HG03108 (cell line): ENCODE results near the gene CLPSL2.
A peak's percentile ranks its signal among the peaks of the same experiment; 100 is the strongest.
"Not testable (repeated sequence)": the region's sequence is repeated elsewhere in the genome, so short reads cannot be mapped to it uniquely, and the experiment has no call there.

Source experiments
- ATAC-seq: cut with Tn5 transposase; IDR thresholded peaks from one replicate; pipeline ENCODE4 v1.9.1; 2021; ENCODE audit warnings: moderate library complexity; ENCODE audit not compliant: unreplicated experiment

CLPSL2 gene, protein sequence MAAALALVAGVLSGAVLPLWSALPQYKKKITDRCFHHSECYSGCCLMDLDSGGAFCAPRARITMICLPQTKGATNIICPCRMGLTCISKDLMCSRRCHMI

DNA sequence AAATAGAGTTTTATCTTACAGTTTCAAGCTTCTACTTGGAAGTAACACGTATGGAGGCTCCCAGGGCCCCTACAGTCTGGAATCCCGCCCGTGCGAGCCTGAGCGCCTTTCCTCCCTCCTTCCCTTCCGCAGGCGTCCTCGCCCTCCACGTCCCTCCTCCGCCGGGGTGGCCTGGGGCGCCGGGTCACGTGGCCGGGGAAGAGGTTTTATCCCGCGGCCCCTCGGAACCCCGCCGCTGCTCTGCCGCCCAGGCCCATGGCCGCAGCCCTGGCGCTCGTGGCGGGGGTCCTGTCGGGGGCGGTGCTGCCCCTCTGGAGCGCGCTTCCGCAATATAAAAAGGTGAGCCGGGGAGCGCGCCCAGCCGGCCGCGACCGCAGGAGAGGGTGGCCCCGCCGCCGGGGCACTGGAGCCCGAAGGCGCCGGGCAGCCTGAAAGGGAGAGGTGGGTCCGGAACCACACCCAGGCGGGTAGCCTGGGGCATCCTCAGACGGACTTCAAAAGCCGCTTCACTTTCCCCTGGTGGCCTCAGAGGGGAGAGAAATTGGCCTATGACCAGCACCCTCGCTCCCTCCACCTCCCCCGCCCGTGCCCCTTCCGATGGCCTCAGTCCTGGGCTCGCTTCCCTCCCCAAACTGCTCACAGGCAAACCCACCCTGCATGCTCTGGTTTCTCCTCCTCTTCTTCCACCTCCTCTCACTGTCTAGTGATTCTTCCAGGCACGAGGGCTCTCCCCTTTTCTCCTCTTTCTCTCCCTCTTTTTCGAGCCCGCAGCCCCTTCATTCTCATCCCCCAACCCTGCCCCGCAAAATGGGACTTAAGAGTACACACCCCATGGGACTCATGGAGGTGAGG is at the start of gene CLPSL2:
TSS of gene CLPSL2 (plus strand) at position 235 of the 852 bp plus-strand sequence. CDS start at position 256, 21 bp downstream.
- no peak for ATAC-seq

DNA sequence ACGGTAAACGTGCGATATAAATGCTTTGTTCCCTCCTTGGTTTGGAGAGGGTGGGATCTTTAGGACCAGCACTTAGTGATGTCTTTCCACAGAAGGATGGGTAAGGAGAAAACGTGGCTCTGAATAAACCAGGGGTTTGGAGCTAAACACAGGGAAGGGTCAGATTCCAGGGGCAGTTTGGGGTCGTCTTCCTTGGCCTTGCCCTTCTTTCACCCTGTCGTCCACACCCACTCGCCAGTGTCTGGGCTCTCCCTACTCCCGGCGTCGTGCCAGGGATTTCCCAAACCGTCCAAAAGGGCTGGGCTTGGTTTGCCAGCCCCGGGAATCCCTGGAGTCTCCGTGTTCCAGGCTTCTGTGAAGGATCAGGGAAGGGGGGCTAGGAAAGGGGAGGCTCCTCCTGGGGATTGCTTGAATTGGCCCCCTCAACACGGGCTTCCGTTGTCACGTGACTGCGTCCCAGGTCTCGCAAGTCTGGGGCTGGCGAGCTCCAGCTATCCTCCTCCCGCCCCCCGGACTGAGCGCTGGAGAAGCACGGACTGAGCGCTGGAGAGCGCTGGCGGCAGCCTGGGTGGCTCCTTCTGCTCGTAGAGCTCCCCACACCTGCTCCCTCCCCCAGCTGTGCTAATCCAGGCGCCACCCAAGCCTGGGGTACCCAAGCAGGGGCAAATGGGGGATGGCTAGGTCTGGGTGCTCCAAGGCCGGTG is 49.0 kb upstream of the CLPSL2 start:
- no peak for ATAC-seq

DNA sequence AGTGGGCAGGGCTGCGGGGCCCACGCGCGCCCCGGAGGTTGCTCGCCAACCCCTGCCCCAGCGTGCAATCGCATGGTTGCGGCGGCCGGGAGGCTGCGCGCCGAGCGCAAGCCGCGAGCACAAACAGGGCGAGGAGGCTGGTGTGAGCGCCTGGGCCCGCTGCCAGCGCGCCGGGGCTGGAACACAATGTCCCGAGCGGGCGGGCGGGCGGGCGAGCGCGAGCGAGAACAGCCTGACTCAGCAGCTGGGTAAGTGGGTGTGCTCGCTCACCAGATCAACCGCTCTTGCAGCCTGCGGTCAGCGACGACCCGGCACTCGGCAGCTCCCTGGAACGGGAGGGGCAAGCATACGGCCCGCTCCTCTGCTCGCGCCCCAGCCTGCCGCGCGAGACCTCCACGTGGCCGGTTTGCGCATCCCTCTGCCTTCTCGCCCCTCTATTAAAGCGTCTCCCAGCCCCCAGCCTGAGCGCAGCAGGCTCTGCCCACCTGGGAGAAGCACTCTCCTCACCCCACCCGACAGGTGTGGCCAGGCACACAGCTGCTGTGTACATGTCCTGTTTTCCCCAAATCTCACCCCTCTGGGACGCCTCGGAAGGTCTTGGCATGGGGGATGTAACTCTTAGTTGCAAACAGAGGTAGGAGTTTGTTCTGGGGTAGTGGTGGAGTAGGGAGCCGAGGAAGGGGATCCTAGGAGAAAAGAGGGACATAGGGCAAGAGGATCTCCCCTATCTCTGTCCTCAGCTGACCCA is 48.3 kb upstream of the CLPSL2 start:
- ATAC-seq: peak; percentile 42

DNA sequence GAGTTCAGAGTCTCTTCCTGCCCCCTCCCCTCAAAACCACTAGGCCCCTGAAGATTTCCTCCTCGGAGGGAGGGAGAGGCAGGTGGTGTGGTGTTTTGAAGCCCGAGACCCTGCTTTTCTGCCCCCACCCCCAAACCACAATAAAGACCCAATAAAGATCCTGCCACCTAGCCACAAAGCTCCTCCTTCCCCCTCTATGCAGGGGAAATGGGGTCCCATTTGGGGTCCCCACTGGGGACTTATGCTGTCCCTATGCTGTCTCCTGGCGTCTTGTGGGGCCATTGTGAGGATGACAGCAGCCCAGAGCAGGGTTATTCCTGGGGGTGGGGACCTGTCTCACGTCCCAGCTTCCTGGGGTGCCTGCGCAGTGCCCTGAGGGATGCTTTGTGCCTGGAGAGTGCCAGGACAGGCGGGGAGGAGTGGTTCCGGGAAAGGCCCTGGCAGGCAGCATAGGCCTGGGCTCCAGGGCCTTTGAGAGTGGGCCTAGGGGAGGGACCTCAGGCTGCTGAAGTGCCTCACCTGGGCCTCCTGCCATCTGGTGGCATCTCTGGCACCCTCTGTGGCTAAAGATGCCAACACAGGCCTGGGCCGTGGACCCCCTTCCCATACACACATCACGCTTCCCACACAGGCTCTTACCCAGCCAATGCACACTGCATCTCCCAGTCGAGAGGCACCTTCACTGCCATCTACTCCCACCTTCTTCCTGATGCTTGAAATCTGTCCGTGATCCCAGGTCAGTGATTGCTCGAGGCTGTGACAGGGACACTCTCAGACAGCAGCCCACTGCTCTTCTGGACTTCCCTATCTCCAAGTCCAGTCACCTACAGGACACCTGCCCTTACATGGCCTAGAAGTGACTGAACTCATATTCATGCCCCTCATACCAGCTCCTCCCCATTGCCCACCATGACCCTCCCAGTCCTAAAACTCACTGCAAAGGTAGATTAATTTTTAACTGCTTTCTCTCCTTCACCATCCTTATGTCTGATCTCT is 47.4 kb upstream of the CLPSL2 start:
- ATAC-seq: no peak

DNA sequence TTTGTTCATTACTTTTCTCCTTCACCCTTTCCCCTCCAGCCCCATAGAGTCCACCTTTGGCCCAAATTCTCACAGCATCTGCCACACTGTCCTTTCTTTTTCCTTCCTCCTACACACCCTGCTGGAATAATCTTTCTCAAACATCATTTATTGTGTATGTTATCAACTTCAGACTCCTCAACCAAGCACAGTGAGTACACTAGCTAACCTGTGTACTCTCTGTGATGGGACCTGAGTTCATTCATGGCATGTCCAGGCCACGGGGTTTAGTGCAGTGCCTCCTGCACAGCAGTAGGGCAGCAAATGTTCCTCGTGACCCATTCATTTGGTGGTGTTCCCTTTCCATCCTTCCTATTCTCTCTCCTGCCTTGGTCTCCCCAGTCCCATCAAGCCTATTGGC is 46.7 kb upstream of the CLPSL2 start:
- ATAC-seq: no peak

DNA sequence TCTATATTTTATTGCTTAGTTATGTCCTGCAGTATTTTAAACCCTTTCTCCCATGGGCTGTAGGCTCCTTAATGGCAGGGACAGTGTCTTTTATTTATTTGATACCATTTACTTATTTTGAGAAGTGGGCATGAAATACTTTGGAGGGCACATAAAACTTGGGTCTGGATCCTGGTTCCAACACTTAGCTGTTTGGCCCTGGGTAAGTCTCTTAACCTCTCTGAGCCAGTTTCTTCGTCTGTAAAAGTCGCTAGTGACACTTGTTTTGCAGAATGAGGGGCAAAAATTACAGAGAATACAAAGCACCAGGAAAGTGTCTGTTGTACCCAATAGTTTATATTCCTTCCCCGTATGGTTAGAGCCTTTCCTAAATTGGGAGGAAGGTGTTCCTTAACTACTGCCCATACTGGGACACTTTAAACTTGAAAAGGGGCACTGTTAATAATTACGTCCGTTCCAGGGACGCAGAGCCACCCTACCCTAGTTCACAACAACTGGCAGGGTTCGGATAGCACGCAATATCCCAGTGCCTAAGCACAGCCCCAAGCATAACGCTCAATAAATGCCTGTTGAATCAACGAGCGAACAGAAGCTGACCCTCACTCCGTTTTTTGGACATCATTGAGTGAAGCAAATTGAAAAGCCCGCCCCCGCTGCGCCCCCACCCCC is 45.5 kb upstream of the CLPSL2 start:
- ATAC-seq: no peak

DNA sequence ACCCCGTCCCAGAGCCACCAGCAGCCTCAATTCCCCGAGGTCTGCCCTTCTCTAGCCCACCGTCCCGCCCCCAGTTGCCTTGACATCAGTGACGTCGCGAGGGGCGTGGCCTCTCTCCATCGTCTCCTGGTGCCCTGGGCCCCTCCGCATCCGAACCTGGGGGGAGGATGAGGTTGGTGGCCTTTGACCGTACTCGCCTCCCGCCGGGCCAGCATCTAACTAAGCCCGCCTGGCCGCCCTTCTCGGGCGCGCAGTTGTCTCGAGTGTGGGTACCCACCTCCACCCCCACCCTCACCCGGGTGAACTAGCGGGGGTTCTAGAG is 45.0 kb upstream of the CLPSL2 start:
- peak; percentile 40 for ATAC-seq

DNA sequence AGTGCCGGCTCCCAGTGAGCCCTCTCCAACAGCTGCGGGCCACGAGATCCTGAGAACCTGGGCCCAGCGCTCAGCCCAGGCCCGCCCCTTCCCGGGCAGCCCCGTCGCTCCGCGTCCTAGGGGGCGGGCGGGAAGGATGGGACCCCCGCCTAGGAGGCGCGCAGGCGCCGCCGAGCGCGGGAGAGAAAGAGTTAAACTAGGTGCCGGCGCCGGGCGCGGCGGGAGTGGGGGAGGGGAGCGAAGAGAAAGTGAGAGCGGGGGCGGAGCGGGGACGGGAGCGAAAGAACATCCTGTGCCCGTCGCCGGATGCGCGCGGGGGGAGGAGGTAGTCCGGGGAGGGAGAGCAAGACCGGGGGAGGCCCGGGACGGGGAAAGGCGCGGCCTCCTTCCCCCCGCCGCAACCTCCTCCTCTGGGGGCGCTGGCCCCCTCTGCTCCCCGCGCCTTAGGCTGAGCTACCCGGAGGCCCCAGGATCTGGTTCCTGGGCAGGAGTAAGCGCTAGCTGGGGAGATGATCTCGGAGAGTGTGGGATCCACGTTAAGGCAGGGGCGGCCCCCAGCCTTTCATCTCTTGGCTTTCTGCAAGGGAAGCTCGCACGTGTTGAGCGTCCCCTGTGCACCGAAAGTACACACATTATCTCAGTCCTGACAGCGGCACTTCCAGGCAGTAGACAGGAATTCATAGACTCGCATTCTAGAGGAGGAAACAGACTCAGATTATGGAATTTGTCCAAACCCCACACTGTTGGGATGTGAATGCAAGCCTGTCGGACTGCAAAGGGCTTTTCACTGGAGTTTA is 44.5 kb upstream of the CLPSL2 start:
- peak; percentile 36 for ATAC-seq

DNA sequence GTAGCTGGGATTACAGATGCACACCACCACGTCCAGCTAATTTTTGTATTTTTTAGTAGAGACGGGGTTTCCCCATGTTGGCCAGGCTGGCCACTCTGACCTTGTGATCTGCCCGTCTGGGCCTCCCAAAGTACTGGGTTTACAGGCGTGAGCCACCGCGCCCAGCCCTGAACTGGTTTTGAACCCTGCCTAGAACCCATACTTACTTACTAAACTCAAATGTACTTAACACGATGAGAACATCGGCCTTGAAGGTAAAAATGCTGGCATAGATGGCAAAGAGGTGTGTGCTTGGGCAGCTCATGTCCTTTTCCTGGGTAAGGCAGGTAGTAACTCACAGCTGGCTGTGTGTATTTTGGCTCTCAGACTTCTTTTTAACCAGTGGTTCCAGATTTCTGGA is 42.8 kb upstream of the CLPSL2 start:
- no peak for ATAC-seq

DNA sequence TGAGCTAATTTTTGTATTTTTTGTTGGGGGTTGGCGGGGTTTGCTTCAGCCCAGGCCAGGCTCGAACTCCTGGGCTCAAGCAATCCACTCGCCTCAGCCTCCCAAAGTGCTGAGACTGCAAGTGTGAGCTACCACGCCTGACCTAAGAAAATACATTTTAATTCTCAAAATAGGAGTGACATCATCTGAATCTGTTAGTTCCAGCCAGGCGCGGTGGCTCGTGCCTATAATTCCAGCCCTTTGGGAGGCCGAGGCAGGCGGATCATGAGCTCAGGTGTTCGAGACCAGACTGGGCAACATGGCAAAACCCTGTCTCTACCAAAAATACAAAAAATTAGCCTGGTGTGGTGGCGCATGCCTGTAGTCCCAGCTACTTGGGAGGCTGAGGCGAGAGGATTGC is 42.1 kb upstream of the CLPSL2 start:
- ATAC-seq: not testable (repeated sequence)

DNA sequence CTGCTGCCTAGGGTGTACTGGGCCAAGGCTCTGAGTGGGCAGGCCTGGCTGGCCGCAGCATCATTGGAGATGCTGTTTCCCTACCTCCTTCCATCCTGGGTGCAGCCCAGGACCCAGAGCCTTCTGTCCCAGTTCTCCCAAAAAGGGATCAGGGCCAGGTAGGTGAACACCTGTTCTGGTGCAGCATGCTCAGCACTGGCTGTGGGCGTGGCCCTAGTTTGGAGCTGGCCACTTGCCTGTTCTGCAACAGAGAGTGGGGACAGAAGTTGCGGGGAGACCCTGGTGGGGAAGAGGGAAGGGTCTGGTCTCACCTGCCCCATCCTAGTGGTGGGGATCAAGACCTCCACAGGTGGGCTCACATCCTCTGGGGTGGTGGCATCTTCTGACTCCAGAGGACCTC is 40.9 kb upstream of the CLPSL2 start:
- ATAC-seq: no peak

DNA sequence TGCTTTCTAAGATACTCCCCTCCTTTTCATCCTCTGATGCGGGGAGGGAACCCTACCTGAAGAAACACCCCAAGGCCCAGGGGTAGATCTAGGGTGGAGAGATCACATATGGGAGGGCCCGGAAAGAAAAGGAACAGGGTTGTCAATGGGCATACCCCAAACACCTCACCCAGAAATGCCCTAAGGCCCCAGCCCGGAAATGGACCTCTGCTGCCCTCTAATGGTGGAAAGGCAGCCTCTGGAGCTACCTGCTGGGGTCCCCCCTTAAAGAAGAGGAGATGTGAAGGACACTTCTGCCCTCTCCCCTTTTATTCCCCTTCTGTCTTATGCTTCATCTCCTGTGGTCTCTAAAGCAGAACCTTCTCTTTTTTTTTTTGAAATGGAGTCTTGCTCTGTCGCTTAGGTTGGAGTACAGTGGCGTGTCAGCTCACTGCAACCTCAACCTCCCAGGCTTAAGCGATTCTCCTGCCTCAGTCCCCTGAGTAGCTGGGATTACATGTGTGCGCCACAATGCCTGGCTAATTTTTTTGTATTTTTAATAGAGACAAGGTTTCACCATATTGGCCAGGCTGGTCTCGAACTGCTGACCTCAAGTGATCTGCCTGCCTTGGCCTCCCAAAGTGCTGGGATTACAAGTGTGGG is 40.0 kb upstream of the CLPSL2 start:
- ATAC-seq: no peak

DNA sequence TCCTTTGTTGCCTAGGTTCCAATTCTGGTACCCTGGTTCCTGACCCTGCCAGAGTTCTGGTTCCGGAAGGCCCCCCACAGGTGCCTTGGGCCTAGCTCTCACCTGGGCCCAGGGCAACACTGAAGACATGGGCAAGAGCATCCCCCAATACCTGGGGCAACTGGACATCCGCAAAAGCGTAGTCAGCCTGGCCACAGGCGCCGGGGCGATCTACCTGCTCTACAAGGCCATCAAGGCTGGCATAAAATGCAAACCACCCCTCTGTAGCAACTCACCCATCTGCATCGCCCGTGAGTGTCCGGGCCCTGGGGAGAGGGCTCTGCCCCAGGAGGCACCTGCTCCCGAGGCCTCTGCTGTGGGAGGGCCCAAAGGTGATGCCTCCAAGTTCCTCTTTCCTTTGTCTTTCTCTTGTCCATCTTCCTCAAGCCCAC is 39.4 kb upstream of the CLPSL2 start, which contains the start of gene ARMC12:
TSS of gene ARMC12 (plus strand) at position 51 of the 431 bp plus-strand sequence. CDS start at position 128, 77 bp downstream.
- ATAC-seq: no peak

DNA sequence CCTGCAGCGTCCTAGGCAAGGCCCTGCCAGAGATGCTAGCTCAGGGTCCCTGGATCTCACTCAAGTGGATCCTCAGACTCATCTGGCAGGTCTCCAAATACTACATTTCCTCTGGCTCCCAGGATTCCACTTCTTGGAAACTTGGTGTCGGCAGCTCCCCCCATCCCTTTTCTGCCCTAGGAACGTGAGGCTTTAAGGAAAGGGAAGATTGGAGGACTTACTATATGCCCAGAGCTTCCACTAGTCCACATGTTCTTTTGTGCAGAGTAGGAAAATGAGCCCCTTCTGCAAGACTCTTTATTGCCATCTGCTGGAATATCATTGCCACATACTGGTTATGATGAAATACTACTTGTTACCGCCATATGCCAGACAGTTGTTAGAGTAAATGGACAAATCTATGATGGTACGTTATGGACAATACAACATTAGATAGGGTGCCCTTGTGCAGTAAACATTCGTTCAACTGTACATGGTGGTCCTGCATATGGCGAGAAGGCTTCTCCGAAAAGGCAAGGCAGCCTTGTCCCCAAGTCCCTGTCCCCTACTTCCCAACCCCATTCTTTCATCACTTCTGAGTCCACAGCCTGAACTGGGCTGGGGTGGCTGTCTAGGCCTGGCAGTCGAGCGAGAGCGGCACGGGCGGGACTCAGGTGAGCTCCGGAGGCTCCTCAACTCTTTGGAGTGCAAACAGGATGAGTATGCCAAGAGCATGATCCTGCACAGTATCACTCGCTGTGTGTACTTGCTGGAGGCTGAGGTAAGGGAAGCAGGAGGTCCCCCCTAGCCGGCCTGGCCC is 38.8 kb upstream of the CLPSL2 start:
- no peak for ATAC-seq

DNA sequence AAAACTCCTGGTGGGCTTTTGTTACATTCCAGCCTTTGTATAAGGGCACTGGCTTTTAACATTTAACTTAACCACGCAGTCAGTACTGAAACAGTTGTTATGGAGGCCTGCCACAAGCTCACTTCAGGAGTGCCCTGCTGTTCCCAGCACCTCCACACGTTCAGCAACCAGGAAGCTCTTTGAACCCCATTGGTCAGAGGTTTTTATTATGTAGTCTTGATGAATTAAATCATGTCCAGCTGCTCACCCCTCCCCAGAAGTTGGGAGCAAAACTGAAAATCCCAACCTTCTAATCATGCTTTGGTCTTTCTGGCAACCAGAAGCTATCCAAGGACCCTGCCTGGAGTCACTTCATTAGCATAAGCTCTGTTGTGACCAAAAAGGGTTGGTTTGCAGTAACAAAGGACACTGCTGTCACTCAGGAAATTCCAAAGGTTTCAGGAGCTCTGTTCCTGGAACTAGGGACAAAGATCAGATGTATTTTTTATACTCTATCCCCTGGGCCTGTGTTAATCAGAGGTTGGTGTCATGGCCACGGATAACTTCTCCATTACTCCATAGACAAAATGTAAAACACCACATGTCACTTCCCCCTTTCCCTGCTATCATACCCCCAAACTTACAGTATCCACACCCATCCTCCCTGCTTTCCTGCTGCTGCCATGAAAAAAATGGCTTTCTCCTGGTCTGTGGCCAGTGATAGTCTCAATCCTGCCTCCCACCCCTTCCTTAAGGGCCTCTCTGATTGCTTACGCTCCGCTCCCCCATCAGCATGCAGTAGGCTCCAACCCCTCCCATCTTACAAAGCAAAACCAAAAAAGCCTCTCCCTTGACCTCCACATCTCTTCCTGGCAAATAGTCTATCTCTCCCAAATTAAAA is 36.5 kb upstream of the CLPSL2 start:
- ATAC-seq: no peak

DNA sequence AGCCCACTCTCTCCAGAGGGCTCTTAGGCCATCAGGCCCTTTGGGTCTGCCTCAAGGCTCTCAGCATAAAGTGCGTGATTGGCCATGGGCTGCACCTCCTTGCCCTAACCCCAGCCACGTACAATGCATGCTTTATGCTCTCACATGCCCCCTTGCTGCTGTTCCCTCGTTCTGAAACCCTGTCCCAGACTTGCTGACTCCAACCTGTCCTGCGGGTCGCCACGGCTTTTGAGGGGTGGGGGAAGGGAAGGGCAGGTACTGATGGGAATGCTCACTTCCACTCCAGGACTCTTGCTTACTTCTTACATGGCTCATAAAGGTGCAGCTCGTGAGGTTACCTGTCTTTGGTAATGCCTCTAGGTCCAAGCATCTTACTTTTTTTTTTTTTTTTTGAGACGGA is 33.6 kb upstream of the CLPSL2 start:
- no peak for ATAC-seq

DNA sequence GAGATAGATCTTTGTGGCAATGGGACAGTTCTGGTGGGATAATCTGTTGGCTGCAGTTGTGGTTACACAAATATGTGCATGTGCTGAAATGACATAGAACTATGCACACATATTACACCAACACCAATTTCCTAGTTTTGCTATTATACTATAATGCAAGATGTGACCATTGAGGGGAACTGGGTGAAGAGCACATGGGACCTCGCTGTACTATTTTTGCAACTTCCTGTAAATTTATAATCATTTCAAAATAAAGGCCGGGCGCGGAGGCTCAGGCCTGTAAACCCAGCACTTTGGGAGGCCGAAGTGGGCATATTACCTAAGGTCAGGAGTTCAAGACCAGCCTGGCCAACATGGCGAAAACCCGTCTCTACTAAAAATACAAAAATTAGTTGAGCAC is 30.9 kb upstream of the CLPSL2 start:
- ATAC-seq: no peak
